MCF 10A (cell line): ENCODE measurements around the gene YBX3. TPM values are rescaled to one million over a fixed set of nuclear protein-coding genes. Genes with fewer than 3 reads are reported as not detected.

Experiments used
- BruUV-seq: library from RNA; stranded (reverse); fragments of 400-500 nt; replicated peaks from 2 replicates; lab custom pipeline; 2021; lab: Mats Ljungman, UMichigan
- CTCF ChIA-PET: fragments of 300-600 bp; sonication (Branson Sonifier 250); formaldehyde crosslinking; extraction: SDS; loops from one replicate; lab custom pipeline; 2021; ENCODE audit warnings: antibody characterized with exemption, inconsistent platforms; lab: Yijun Ruan, JAX
- POLR2A ChIA-PET: fragments of 300-600, 350-650 bp; sonication (Branson Sonifier 250); formaldehyde crosslinking; extraction: SDS; loops from one replicate; lab custom pipeline; 2020; ENCODE audit warnings: antibody characterized with exemption, inconsistent platforms; lab: Yijun Ruan, JAX
- DNase-seq: peaks from one replicate; pipeline ENCODE4 v3.0.0-alpha.2; 2018; ENCODE audit not compliant: unreplicated experiment
- H3K27ac Mint-ChIP-seq: one replicate; pipeline ENCODE4 v1.8.0; 2022; ENCODE audit warnings: mild to moderate bottlenecking, low read depth, mixed read lengths; ENCODE audit not compliant: unreplicated experiment
- H3K27me3 Mint-ChIP-seq: one replicate; pipeline ENCODE4 v1.8.0; 2022; ENCODE audit warnings: mixed read lengths; ENCODE audit not compliant: insufficient read depth, unreplicated experiment
- H3K36me3 Mint-ChIP-seq: one replicate; pipeline ENCODE4 v1.8.0; 2022; ENCODE audit warnings: mild to moderate bottlenecking, moderate library complexity, mixed read lengths; ENCODE audit not compliant: insufficient read depth, unreplicated experiment
- H3K4me1 Mint-ChIP-seq: one replicate; pipeline ENCODE4 v1.8.0; 2022; ENCODE audit warnings: mixed read lengths; ENCODE audit not compliant: insufficient read depth, unreplicated experiment
- H3K4me3 Mint-ChIP-seq: one replicate; pipeline ENCODE4 v1.8.0; 2022; ENCODE audit warnings: mild to moderate bottlenecking, moderate library complexity, mixed read lengths; ENCODE audit not compliant: unreplicated experiment
- H3K9me3 Mint-ChIP-seq: one replicate; pipeline ENCODE4 v1.8.0; 2022; ENCODE audit warnings: mixed read lengths; ENCODE audit not compliant: unreplicated experiment
- CTCF ChIP-seq: fragments of 200-600 bp; IDR thresholded peaks from one replicate; pipeline ENCODE4 v1.8.0; 2022; ENCODE audit warnings: antibody characterized with exemption, mild to moderate bottlenecking; ENCODE audit not compliant: unreplicated experiment
- intact Hi-C: fragments of 100-400 bp; cut with micrococcal nuclease; formaldehyde crosslinking; loops from 2 replicates; pipeline ENCODE4 v1.14.1; 2022
- total RNA-seq: library from RNA; stranded (reverse); gene quantifications from 2 replicates; pipeline ENCODE4 v1.2.3, GENCODE V29; 2022

The YBX3 gene
- total RNA-seq, 1 experiment from 2014 or later = 577 TPM

GRCh38 chr12:10735428-10735827 lies 12.3 kb upstream of the YBX3 start:
- Mint-ChIP-seq H3K9me3 (no peaks in the 10 kb centered on the region), H3K27ac (no peak overlapping the region), H3K36me3 (no peaks in the 10 kb centered on the region), H3K27me3 (no peaks in the 10 kb centered on the region), H3K4me1 (no peaks in the 10 kb centered on the region), H3K4me3 (no peak overlapping the region)
- POLR2A ChIA-PET = interaction anchor here (1.1 to 1.9 kb wide), 2 partner anchors 11 to 17 kb away, joined by 5 to 9 read pairs; no protein-coding TSS in a partner anchor
- intact Hi-C loops = no loop called here
- no peak for TF ChIP-seq CTCF
- no peak for DNase-seq
- CTCF ChIA-PET = interaction anchor here (0.7 to 1.8 kb wide), 4 partner anchors 12 to 499 kb away, joined by 3 to 4 read pairs (median 3); no protein-coding TSS in a partner anchor
- no TSS peak for BruUV-seq

- ChIA-PET POLR2A (interaction anchor here (2.2 to 2.5 kb wide), 3 partner anchors 9 to 17 kb away, joined by 7 to 21 read pairs (median 8); partner anchors contain the start of gene YBX3), CTCF (interaction anchor here (0.6 to 1.8 kb wide), 2 partner anchors 15 to 755 kb away, joined by 3 to 6 read pairs; no protein-coding TSS in a partner anchor)
- no TSS peak for BruUV-seq
- Mint-ChIP-seq H3K4me3 (no peak overlapping the region), H3K27ac (no peak overlapping the region), H3K36me3 (no peaks in the 10 kb centered on the region), H3K27me3 (no peaks in the 10 kb centered on the region), H3K9me3 (no peaks in the 10 kb centered on the region), H3K4me1 (no peaks in the 10 kb centered on the region)
- intact Hi-C loops = no loop called here
- no peak for DNase-seq
- no peak for TF ChIP-seq CTCF
These were observed 9.4 kb upstream of the YBX3 start for GRCh38 chr12:10732549-10732948.

DNA sequence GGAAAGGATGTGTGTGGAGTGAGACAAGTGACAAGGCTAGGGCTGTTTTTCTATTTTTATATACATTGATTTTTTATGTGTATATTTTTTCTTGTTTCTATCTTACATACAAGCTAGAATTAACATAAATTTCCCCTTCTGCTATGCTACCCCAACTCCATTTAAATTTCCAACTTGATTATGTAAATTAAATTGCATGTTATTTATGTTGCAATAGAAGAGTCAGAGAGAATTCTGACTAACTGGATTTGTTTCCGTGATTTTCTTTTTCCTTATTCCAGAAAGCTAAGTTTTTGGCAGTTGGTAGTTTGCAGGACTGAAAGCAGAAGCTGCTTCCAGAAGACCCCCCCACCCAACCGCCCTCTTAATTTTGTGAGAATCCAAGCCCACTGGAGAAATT lies 8.9 kb upstream of the YBX3 start:
- intact Hi-C loops = no loop called here
- H3K36me3 Mint-ChIP-seq = no peaks in the 10 kb centered on the region
- ChIA-PET POLR2A (interaction anchor here (0.8 to 2.5 kb wide), 4 partner anchors 9 to 18 kb away, joined by 4 to 21 read pairs (median 8); partner anchors contain the start of gene YBX3), CTCF (interaction anchor here (0.5 to 1.8 kb wide), 4 partner anchors 16 to 755 kb away, joined by 3 to 6 read pairs (median 4); no protein-coding TSS in a partner anchor)
- H3K4me1 Mint-ChIP-seq = no peaks in the 10 kb centered on the region
- BruUV-seq = no TSS peak
- H3K27ac Mint-ChIP-seq = no peak overlapping the region
- no peaks in the 10 kb centered on the region for H3K27me3 Mint-ChIP-seq
- no peak overlapping the region for H3K4me3 Mint-ChIP-seq
- no peaks in the 10 kb centered on the region for H3K9me3 Mint-ChIP-seq
- no peak for TF ChIP-seq CTCF
- DNase-seq = no peak

DNA sequence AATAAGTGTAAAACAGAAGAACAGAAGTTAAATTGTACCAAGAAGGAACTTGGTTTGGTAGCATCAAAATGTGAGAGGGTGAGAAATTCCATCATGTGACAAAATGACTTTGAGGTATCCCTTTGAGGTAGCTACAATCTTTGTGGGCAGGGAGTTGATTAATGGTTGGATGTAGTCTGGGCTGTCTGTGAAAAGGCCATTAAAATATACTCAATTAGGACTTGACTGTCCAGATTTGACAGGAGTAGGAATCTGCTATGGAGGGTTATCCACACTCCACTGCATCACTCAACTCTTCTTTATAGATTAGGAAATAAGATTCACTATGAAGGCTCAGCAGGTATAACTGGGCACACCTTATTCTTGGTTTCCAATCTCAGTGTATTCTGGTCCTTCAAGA lies 7.4 kb upstream of the YBX3 start:
- no peaks in the 10 kb centered on the region for H3K36me3 Mint-ChIP-seq
- no peak for TF ChIP-seq CTCF
- no peaks in the 10 kb centered on the region for H3K27me3 Mint-ChIP-seq
- ChIA-PET CTCF (interaction anchor here (1.0 kb wide), 1 partner anchor 19 kb away, joined by 8 read pairs; no protein-coding TSS in a partner anchor), POLR2A (interaction anchor here (1.2 to 1.3 kb wide), 2 partner anchors 10 to 19 kb away, joined by 3 to 5 read pairs; no protein-coding TSS in a partner anchor)
- intact Hi-C loops = no loop called here
- no TSS peak for BruUV-seq
- H3K4me3 Mint-ChIP-seq = no peak overlapping the region
- H3K9me3 Mint-ChIP-seq = no peaks in the 10 kb centered on the region
- H3K4me1 Mint-ChIP-seq = no peaks in the 10 kb centered on the region
- no peak for DNase-seq
- H3K27ac Mint-ChIP-seq = no peak overlapping the region
